Esophagus (tissue), 2 donors: Measurements from ENCODE around the gene GNA15. TPM values are rescaled to one million over a fixed set of nuclear protein-coding genes. Genes with fewer than 3 reads are reported as not detected.
"Not testable (repeated sequence)": the region's sequence is repeated elsewhere in the genome, so short reads cannot be mapped to it uniquely, and the experiment has no call there.

ENCODE experiments used
- H3K27ac ChIP-seq, 2 donors: one replicate each; pipeline ENCODE4 v1.5.1; 2013; ENCODE audit warnings: low read depth in 2 of 2, mild to moderate bottlenecking in 2 of 2, inconsistent platforms in 1 of 2, low read length in 1 of 2, moderate library complexity in 1 of 2
- H3K27me3 ChIP-seq, 2 donors: one replicate each; pipeline ENCODE4 v1.6.1; 2013; ENCODE audit warnings: low read length in 2 of 2, control low read depth in 1 of 2, mild to moderate bottlenecking in 1 of 2; ENCODE audit not compliant: insufficient read depth in 2 of 2, control insufficient read depth in 1 of 2
- H3K36me3 ChIP-seq, 2 donors: one replicate each; pipeline ENCODE4 v1.6.1; 2013; ENCODE audit warnings: low read length in 1 of 2; ENCODE audit not compliant: control insufficient read depth in 2 of 2, insufficient read depth in 2 of 2
- H3K4me1 ChIP-seq, 2 donors: one replicate each; pipeline ENCODE4 v1.6.1; 2013; ENCODE audit warnings: low read length in 1 of 2; ENCODE audit not compliant: control insufficient read depth in 2 of 2, insufficient read depth in 2 of 2
- H3K4me3 ChIP-seq, 2 donors: one replicate each; pipeline ENCODE4 v1.5.1; 2013; ENCODE audit warnings: low read length in 2 of 2, mild to moderate bottlenecking in 2 of 2, low read depth in 1 of 2, moderate library complexity in 1 of 2
- H3K9me3 ChIP-seq, 2 donors: one replicate each; pipeline ENCODE4 v1.6.1; 2013; ENCODE audit warnings: mild to moderate bottlenecking in 2 of 2, low read depth in 1 of 2, low read length in 1 of 2, moderate library complexity in 1 of 2; ENCODE audit not compliant: control insufficient read depth in 2 of 2, insufficient read depth in 1 of 2
- WGBS, 2 donors: extraction: QIAGEN DNeasy Blood & Tissue Kit; methylation state at CpG; one replicate each; pipeline ENCODE4 v1.1.7; 2013; 5-methylcytosine and 5-hydroxymethylcytosine counted together
- polyA plus RNA-seq, 2 donors: library from polyadenylated mRNA; stranded (reverse); fragments of 200-250 nt; gene quantifications; one replicate each; pipeline ENCODE4 v1.2.3, GENCODE V29; 2013
- donor health status: healthy with polysubstance abuse.
- donor health status: Bipolar disorder and iron deficiency.

The GNA15 gene
- polyA plus RNA-seq, 2 donors = 118 to 135 TPM

GRCh38 chr19:3187662-3188511 is 52.1 kb downstream of the GNA15 start:
- H3K27ac ChIP-seq = no peak overlapping the region
- H3K9me3 ChIP-seq = no peaks in the 10 kb centered on the region
- no peak overlapping the region for H3K4me3 ChIP-seq
- H3K4me1 ChIP-seq = peaks cover 9 to 19% of the 10 kb centered on the region in 2 donors
- H3K36me3 ChIP-seq = peaks cover 0 to 15% of the 10 kb centered on the region in 2 donors
- 83 to 88% methylated on average over 36 of the region's 36 CpGs for WGBS, 2 donors
- H3K27me3 ChIP-seq = no peaks in the 10 kb centered on the region

GRCh38 chr19:3188627-3189596 is 53.1 kb downstream of the GNA15 start:
- no peak overlapping the region for H3K4me3 ChIP-seq
- no peaks in the 10 kb centered on the region for H3K27me3 ChIP-seq
- H3K36me3 ChIP-seq = peaks cover 0 to 24% of the 10 kb centered on the region in 2 donors
- H3K27ac ChIP-seq = no peak overlapping the region
- peaks cover 9 to 19% of the 10 kb centered on the region in 2 donors for H3K4me1 ChIP-seq
- 87 to 92% methylated on average over 35 of the region's 35 CpGs for WGBS, 2 donors
- no peaks in the 10 kb centered on the region for H3K9me3 ChIP-seq

GRCh38 chr19:3189702-3190469 is 54.1 kb downstream of the GNA15 start:
- Histone ChIP-seq H3K36me3 (peaks cover 0 to 25% of the 10 kb centered on the region in 2 donors), H3K4me1 (peaks cover 9 to 19% of the 10 kb centered on the region in 2 donors), H3K4me3 (no peak overlapping the region), H3K27ac (no peak overlapping the region), H3K27me3 (no peaks in the 10 kb centered on the region), H3K9me3 (no peaks in the 10 kb centered on the region)
- WGBS, 2 donors = 63 to 85% methylated on average over 28 of the region's 28 CpGs

GRCh38 chr19:3190470-3190770 is 54.6 kb downstream of the GNA15 start:
- no peaks in the 10 kb centered on the region for H3K9me3 ChIP-seq
- H3K36me3 ChIP-seq = peaks cover 0 to 25% of the 10 kb centered on the region in 2 donors
- no peak overlapping the region for H3K4me3 ChIP-seq
- H3K27ac ChIP-seq = no peak overlapping the region
- H3K4me1 ChIP-seq = peaks cover 9 to 19% of the 10 kb centered on the region in 2 donors
- H3K27me3 ChIP-seq = no peaks in the 10 kb centered on the region
- 95% methylated on average over 15 to 18 of the region's 18 CpGs for WGBS, 2 donors

- Histone ChIP-seq H3K36me3 (peaks cover 0 to 30% of the 10 kb centered on the region in 2 donors), H3K4me1 (peaks cover 9 to 19% of the 10 kb centered on the region in 2 donors)
- WGBS, 2 donors = 91 to 93% methylated on average over 46 of the region's 46 CpGs
These were observed 55.3 kb downstream of the GNA15 start for GRCh38 chr19:3190921-3191805.

GRCh38 chr19:3191806-3192104 is 55.9 kb downstream of the GNA15 start:
- peaks cover 0 to 35% of the 10 kb centered on the region in 2 donors for H3K36me3 ChIP-seq

More at GRCh38 chr19:3190921-3191805, 55.3 kb downstream of the GNA15 start:
- H3K27me3 ChIP-seq = no peaks in the 10 kb centered on the region
- no peak overlapping the region for H3K4me3 ChIP-seq
- H3K27ac ChIP-seq = no peak overlapping the region
- H3K9me3 ChIP-seq = no peaks in the 10 kb centered on the region

GRCh38 chr19:3192228-3192635 is 56.4 kb downstream of the GNA15 start:
- H3K27me3 ChIP-seq = no peaks in the 10 kb centered on the region
- peaks cover 8 to 14% of the 10 kb centered on the region in 2 donors for H3K4me1 ChIP-seq
- H3K4me3 ChIP-seq = no peak overlapping the region
- H3K36me3 ChIP-seq = peaks cover 0 to 36% of the 10 kb centered on the region in 2 donors
- WGBS, 2 donors = 92 to 97% methylated on average over 32 of the region's 32 CpGs
- no peak overlapping the region for H3K27ac ChIP-seq
- no peaks in the 10 kb centered on the region for H3K9me3 ChIP-seq

More at GRCh38 chr19:3191806-3192104, 55.9 kb downstream of the GNA15 start:
- not testable (repeated sequence) for H3K27me3 ChIP-seq, H3K27ac ChIP-seq, H3K9me3 ChIP-seq, H3K4me3 ChIP-seq
- 93 to 94% methylated on average over 12 of the region's 12 CpGs for WGBS, 2 donors
- H3K4me1 ChIP-seq = peaks cover 9 to 17% of the 10 kb centered on the region in 2 donors

GRCh38 chr19:3192684-3193083 is 56.9 kb downstream of the GNA15 start:
- peaks cover 4 to 11% of the 10 kb centered on the region in 2 donors for H3K4me1 ChIP-seq
- 94% methylated on average over 14 of the region's 14 CpGs for WGBS, 2 donors
- H3K36me3 ChIP-seq = peaks cover 0 to 36% of the 10 kb centered on the region in 2 donors
- H3K27ac ChIP-seq = no peak overlapping the region
- no peaks in the 10 kb centered on the region for H3K27me3 ChIP-seq
- no peak overlapping the region for H3K4me3 ChIP-seq
- H3K9me3 ChIP-seq = no peaks in the 10 kb centered on the region
